ENCODE data around the gene BRD3OS. TPM values are rescaled to one million over a fixed set of nuclear protein-coding genes. Genes with fewer than 3 reads are reported as not detected.

Gene BRD3OS
- total RNA-seq, 1 donor from 2014 or later: 17.3 TPM

GRCh38 chr9:134035041-134036039 lies 10.1 kb downstream of the BRD3OS start:
- Mint-ChIP-seq H3K9me3 (peaks cover 3% of the 10 kb centered on the region), H3K36me3 (ENCODE audit: low read depth) (peaks cover 78% of the 10 kb centered on the region), H3K4me1 (no peaks in the 10 kb centered on the region), H3K27ac (peak overlapping the region; percentile 59), H3K27me3 (no peaks in the 10 kb centered on the region), H3K4me3 (no peak overlapping the region)
- ChIA-PET POLR2A (no interaction called here), CTCF (no interaction called here)
- no peak for TF ChIP-seq CTCF (IDR thresholded peaks at IDR 0.05)
- DNase-seq: no peak
- no peak for ATAC-seq (ENCODE audit: low read depth)
- intact Hi-C loops (cut with micrococcal nuclease): no loop called here

GRCh38 chr9:134036130-134036529 lies 10.8 kb downstream of the BRD3OS start:
- no peak overlapping the region for H3K27ac Mint-ChIP-seq
- ATAC-seq (ENCODE audit: low read depth) (no peak), DNase-seq (no peak)
- no peaks in the 10 kb centered on the region for H3K27me3 Mint-ChIP-seq
- H3K36me3 Mint-ChIP-seq (ENCODE audit: low read depth): peaks cover 79% of the 10 kb centered on the region
- H3K4me1 Mint-ChIP-seq: no peaks in the 10 kb centered on the region
- ChIA-PET CTCF (no interaction called here), POLR2A (no interaction called here)
- no peak overlapping the region for H3K4me3 Mint-ChIP-seq
- peaks cover 3% of the 10 kb centered on the region for H3K9me3 Mint-ChIP-seq
- intact Hi-C loops (cut with micrococcal nuclease): no loop called here
- no peak for TF ChIP-seq CTCF (IDR thresholded peaks at IDR 0.05)

GRCh38 chr9:134037641-134038040 lies 12.4 kb downstream of the BRD3OS start:
- Mint-ChIP-seq H3K36me3 (ENCODE audit: low read depth) (peaks cover 85% of the 10 kb centered on the region), H3K27me3 (no peaks in the 10 kb centered on the region), H3K27ac (no peak overlapping the region), H3K9me3 (peaks cover 3% of the 10 kb centered on the region), H3K4me1 (no peaks in the 10 kb centered on the region), H3K4me3 (no peak overlapping the region)
- ChIA-PET CTCF (no interaction called here), POLR2A (no interaction called here)
- DNase-seq (no peak), ATAC-seq (ENCODE audit: low read depth) (no peak)
- TF ChIP-seq CTCF (IDR thresholded peaks at IDR 0.05): no peak
- intact Hi-C loops (cut with micrococcal nuclease): no loop called here

GRCh38 chr9:134039386-134040175 lies 14.3 kb downstream of the BRD3OS start:
- TF ChIP-seq CTCF (IDR thresholded peaks at IDR 0.05): no peak
- Mint-ChIP-seq H3K4me1 (no peaks in the 10 kb centered on the region), H3K27me3 (no peaks in the 10 kb centered on the region), H3K36me3 (ENCODE audit: low read depth) (peaks cover 88% of the 10 kb centered on the region), H3K4me3 (no peak overlapping the region), H3K27ac (no peak overlapping the region), H3K9me3 (peaks cover 3% of the 10 kb centered on the region)
- intact Hi-C loops (cut with micrococcal nuclease): no loop called here
- ATAC-seq (ENCODE audit: low read depth): no peak
- ChIA-PET CTCF (no interaction called here), POLR2A (interaction anchor here (0.7 kb wide), 1 partner anchor 836 kb away, joined by 7 read pairs; no protein-coding TSS in a partner anchor)
- no peak for DNase-seq

GRCh38 chr9:134040176-134040565 lies 14.9 kb downstream of the BRD3OS start:
- DNase-seq: no peak
- intact Hi-C loops (cut with micrococcal nuclease): no loop called here
- Mint-ChIP-seq H3K27ac (no peak overlapping the region), H3K9me3 (peaks cover 3% of the 10 kb centered on the region), H3K4me3 (no peak overlapping the region), H3K4me1 (no peaks in the 10 kb centered on the region), H3K36me3 (ENCODE audit: low read depth) (peaks cover 88% of the 10 kb centered on the region), H3K27me3 (no peaks in the 10 kb centered on the region)
- POLR2A ChIA-PET: interaction anchor here (0.6 to 0.7 kb wide), 2 partner anchors 23 to 835 kb away, joined by 6 to 7 read pairs; no protein-coding TSS in a partner anchor
- CTCF ChIA-PET: no interaction called here
- no peak for ATAC-seq (ENCODE audit: low read depth)
- no peak for TF ChIP-seq CTCF (IDR thresholded peaks at IDR 0.05)

Measured in activated B cell treated with CpG ODN at 0.5 μM for 24 hours (primary cell).